Measurements from ENCODE around the gene TGFBR2. TPM values are rescaled to one million over a fixed set of nuclear protein-coding genes. Genes with fewer than 3 reads are reported as not detected.
A peak's percentile ranks its signal among the peaks of the same experiment; 100 is the strongest.

The TGFBR2 gene
- total RNA-seq, 1 experiment from 2014 or later, result 16.1 TPM

- ChIA-PET CTCF (interaction anchor here (0.6 kb wide), 2 partner anchors 20 to 648 kb away, joined by 3 to 6 read pairs; no protein-coding TSS in a partner anchor), POLR2A (ENCODE audit: low non-redundant PET) (no interaction called here)
- no TSS peak for BruUV-seq (replicated peaks)
- no peak overlapping the region for H3K4me3 ChIP-seq (ENCODE audit: low read depth, low read length, poor library complexity, severe bottlenecking)
- peaks cover 5% of the 10 kb centered on the region for H3K36me3 ChIP-seq (ENCODE audit: insufficient read depth, low read length, poor library complexity, severe bottlenecking)
- TF ChIP-seq CTCF (conservative IDR thresholded peaks at IDR 0.05; ENCODE audit: low read depth, low read length), result no peak
- no peak for TF ChIP-seq EZH2 (IDR thresholded peaks at IDR 0.05; ENCODE audit: borderline replicate concordance, low read depth, low read length, poor library complexity, severe bottlenecking)
- no peaks in the 10 kb centered on the region for H3K27me3 ChIP-seq (replicated peaks; ENCODE audit: insufficient read depth, low read depth, low read length, poor library complexity)
- intact Hi-C loops (cut with micrococcal nuclease; ENCODE audit: unreplicated experiment), result no loop called here
- no peak for DNase-seq (ENCODE audit: low spot score)
- H3K9me3 ChIP-seq (ENCODE audit: low read depth, low read length, poor library complexity, severe bottlenecking), result no peaks in the 10 kb centered on the region
- H3K4me1 ChIP-seq (ENCODE audit: insufficient read depth, low read length, poor library complexity, severe bottlenecking), result peaks cover 71% of the 10 kb centered on the region
- peak overlapping the region; percentile 17 for H3K27ac ChIP-seq (ENCODE audit: low read depth, low read length, poor library complexity, severe bottlenecking)
Observed at GRCh38 chr3:30682434-30683155, 76.2 kb downstream of the TGFBR2 start.

GRCh38 chr3:30683769-30684168 lies 77.4 kb downstream of the TGFBR2 start:
- Histone ChIP-seq H3K27me3 (replicated peaks; ENCODE audit: insufficient read depth, low read depth, low read length, poor library complexity) (no peaks in the 10 kb centered on the region), H3K9me3 (ENCODE audit: low read depth, low read length, poor library complexity, severe bottlenecking) (no peaks in the 10 kb centered on the region), H3K4me1 (ENCODE audit: insufficient read depth, low read length, poor library complexity, severe bottlenecking) (peaks cover 83% of the 10 kb centered on the region), H3K36me3 (ENCODE audit: insufficient read depth, low read length, poor library complexity, severe bottlenecking) (peaks cover 5% of the 10 kb centered on the region), H3K27ac (ENCODE audit: low read depth, low read length, poor library complexity, severe bottlenecking) (no peak overlapping the region), H3K4me3 (ENCODE audit: low read depth, low read length, poor library complexity, severe bottlenecking) (no peak overlapping the region)
- BruUV-seq (replicated peaks), result no TSS peak
- ChIA-PET POLR2A (ENCODE audit: low non-redundant PET) (no interaction called here), CTCF (no interaction called here)
- DNase-seq (ENCODE audit: low spot score), result no peak
- intact Hi-C loops (cut with micrococcal nuclease; ENCODE audit: unreplicated experiment), result no loop called here
- no peak for TF ChIP-seq CTCF (conservative IDR thresholded peaks at IDR 0.05; ENCODE audit: low read depth, low read length)
- no peak for TF ChIP-seq EZH2 (IDR thresholded peaks at IDR 0.05; ENCODE audit: borderline replicate concordance, low read depth, low read length, poor library complexity, severe bottlenecking)

GRCh38 chr3:30684356-30684755 lies 78.0 kb downstream of the TGFBR2 start:
- Histone ChIP-seq H3K27me3 (replicated peaks; ENCODE audit: insufficient read depth, low read depth, low read length, poor library complexity) (no peaks in the 10 kb centered on the region), H3K4me3 (ENCODE audit: low read depth, low read length, poor library complexity, severe bottlenecking) (no peak overlapping the region), H3K4me1 (ENCODE audit: insufficient read depth, low read length, poor library complexity, severe bottlenecking) (peaks cover 89% of the 10 kb centered on the region), H3K9me3 (ENCODE audit: low read depth, low read length, poor library complexity, severe bottlenecking) (no peaks in the 10 kb centered on the region), H3K27ac (ENCODE audit: low read depth, low read length, poor library complexity, severe bottlenecking) (peak overlapping the region; percentile 34), H3K36me3 (ENCODE audit: insufficient read depth, low read length, poor library complexity, severe bottlenecking) (peaks cover 5% of the 10 kb centered on the region)
- no TSS peak for BruUV-seq (replicated peaks)
- CTCF ChIA-PET, result interaction anchor here (0.7 kb wide), 1 partner anchor 1959 kb away, joined by 3 read pairs; no protein-coding TSS in a partner anchor
- POLR2A ChIA-PET (ENCODE audit: low non-redundant PET), result no interaction called here
- intact Hi-C loops (cut with micrococcal nuclease; ENCODE audit: unreplicated experiment), result no loop called here
- no peak for DNase-seq (ENCODE audit: low spot score)
- TF ChIP-seq CTCF (conservative IDR thresholded peaks at IDR 0.05; ENCODE audit: low read depth, low read length) (no peak), EZH2 (IDR thresholded peaks at IDR 0.05; ENCODE audit: borderline replicate concordance, low read depth, low read length, poor library complexity, severe bottlenecking) (no peak)
